GM03348 (cell line): ENCODE data around the gene ZSWIM8.

ENCODE experiments used
- DNase-seq: peaks from one replicate; pipeline ENCODE4 v3.0.0; 2012; ENCODE audit warnings: low spot score

Gene ZSWIM8

DNA sequence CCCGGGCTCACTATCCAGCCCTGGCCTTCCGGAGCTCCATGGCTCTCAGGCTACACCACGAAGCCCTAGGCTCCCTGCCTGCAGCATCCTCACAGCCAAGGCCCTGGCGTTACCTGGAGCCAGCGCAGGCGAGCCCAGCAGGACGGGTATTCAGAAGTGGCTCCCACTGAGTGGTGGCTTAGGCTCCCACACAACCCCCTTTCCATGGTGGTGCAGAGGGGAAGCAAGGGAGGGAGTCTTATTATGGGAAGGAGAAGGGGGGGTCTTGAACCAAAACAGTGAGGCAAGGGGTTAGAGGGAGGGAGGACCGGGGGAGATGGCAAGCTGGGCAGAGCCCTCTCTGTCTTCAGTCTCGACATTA is 55.6 kb downstream of the ZSWIM8 start:
- no peak for DNase-seq

- DNase-seq: peak; percentile 55
Measured at GRCh38 chr10:73841526-73842285, 56.3 kb downstream of the ZSWIM8 start.

- DNase-seq: no peak
Measured at GRCh38 chr10:73842349-73842748, 56.9 kb downstream of the ZSWIM8 start.

DNA sequence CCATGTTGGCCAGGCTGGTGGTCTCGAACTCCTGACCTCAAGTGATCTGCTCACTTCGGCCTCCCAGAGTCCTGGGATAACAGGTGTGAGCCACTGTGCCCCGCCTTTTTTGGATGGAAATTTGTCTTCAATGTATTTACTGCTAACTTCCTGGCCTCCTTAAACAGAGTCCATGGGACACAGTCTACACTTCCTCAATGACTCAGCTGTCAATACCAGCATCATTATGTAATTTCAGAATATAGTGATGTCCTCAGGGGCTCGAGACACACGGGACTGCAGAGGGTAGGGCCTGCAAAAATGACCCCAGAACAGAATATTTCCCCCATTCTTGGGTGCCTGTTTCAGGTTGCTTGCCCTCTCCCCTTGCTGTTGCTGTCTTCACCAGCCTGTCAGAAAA is 57.9 kb downstream of the ZSWIM8 start:
- no peak for DNase-seq

DNA sequence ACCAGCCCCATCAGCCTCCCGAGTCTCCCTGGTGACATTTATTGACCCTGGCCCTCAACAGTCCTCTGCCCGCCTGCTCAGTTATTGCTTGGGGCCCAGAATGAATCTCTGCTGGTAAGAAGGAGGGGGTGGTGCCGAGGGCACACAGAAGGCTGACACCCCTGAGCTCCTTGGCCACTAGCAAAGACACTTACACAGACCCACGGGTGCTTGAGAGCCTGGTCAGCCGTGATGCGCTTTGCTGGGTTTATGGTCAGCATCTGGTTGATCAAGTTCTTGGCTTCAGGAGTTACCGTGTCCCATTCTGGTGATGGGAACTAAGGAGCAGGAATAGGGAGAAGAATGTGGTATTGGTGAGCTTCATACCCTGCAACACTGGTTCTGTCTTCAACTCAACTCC is 61.6 kb downstream of the ZSWIM8 start:
- no peak for DNase-seq

- peak; percentile 91 for DNase-seq
Measured at GRCh38 chr10:73848821-73849489, 63.5 kb downstream of the ZSWIM8 start.

DNA sequence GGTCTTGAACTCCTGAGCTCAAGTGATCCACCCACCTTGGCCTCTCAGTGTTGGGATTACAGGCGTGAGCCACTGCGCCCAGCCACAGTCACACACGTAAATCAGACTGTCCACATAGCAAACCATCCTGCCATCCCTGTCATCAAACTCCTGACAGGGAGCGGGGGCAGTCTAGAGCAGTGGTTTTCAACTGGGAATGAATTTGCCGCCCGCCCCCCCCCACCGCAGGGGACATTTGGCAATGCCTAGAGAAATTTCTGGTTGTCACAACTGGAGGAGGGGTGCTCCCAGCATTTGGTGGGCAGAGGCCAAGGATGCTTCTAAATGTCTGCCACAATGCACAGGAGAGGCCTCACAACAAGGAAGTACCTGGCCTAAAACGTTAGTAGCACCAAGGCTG is 64.8 kb downstream of the ZSWIM8 start:
- DNase-seq: no peak

DNA sequence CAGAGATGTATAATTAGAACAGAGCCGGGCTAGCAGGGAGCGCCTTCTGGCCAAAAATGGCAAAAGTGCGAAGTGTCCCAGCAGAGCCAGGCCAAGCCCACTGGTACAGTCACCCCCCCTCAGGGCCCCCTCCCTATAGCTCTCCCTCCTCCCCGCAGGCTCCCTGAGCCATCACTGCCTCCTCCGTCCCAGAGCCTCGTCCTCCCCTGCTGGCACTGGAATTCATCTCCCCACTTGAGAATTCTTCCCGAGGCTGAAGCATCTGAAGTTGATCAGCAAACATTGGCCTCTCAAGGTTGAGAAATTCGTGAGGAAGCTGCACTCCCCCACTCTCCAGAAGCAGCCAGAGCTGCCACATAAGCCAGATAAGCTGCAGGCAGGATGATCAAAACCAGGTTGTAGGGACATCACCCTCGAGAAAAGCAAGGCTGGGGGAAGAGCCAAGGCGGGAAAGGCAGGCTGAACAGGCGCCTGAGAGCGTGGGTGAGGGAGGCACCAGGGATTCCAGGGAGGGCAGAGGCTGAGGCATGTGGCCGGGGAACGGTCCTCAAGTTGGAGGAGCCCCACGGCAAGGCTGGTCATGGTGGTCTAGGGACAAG is 65.6 kb downstream of the ZSWIM8 start:
- DNase-seq: peak; percentile 94
